T-helper 22 cell (primary cell): ENCODE data around the gene TMEM255B.

Experiments used
- DNase-seq: peaks from one replicate; pipeline ENCODE4 v3.0.0-alpha.2; 2020; ENCODE audit warnings: low read depth

Gene TMEM255B

DNA sequence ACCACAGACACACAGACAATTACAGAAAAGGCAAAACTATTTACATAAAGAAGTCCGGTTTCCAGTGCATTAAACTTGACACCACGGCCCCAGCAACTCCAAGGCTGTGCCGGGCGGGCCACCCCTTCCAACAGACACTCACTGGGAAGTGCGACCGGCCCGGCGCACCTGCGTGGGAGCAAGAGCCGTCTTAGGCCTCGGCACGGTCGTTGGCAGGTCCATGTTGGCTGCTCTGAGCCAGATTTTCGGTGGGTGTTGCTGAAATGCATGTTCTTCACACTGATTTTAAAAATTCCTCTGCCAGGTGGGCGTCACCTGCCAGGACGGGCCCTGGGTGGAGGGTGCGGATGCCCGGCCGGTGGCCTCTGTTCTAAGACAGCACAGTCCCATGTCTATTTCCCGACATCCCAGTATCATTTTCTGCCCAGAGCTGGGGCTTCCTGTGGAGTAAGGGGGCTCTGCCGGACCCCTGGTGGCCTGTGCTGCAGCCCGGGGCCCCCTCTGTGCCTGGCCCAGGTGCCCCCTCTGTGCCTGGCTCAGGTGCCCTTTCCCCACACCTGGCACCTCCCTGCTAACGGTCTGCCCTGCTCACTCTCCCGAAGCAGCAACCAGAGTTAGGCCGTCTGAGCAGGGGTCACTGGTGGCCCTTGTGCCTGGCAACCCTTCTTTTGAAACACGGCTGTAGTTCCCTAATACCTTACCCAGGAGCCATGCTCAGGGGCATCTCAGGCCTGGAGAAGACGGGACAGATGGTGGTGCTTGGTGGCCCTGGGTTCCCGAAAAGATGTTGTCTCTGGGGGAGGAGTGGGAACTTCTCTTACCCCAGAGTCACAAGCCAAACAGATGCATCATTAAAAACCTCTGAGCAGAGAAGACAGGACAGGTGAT, 9.2 kb downstream of the TMEM255B start:
- no peak for DNase-seq

- no peak for DNase-seq
These were observed 10.1 kb downstream of the TMEM255B start for GRCh38 chr13:113769106-113769505.

- DNase-seq: no peak
These were observed 10.9 kb downstream of the TMEM255B start for GRCh38 chr13:113769881-113770280.

GRCh38 chr13:113770441-113770840, 11.4 kb downstream of the TMEM255B start:
- DNase-seq: no peak

- DNase-seq: no peak
These were observed 11.9 kb downstream of the TMEM255B start for GRCh38 chr13:113770937-113771336.

DNA sequence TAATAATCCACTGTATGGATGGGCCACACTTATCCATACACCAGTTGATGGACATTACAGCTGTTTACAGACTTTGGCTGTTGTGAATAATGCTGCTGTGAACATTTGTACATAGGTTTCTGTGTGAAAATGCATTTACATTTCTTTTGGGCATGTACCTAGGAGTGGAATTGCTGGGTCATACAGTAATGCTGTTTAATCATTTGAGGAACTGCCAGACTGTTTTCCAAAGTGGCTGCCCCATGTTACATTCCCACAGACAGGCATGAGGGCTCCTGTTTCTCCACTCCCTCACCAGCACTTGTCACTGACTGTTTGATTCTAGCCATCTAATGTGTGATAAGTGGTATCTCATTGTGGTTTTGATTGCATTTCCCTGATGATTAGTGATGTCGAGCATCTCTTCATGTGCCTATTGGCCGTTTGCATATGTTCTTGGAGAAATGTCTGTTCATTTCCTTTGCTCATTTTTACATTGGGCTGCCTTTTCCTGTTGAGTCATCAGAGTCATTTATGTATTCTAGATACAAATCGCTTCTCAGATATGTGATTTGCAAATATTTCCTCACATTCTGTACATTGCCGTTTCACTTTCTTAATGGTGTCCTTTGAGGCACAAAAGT, 12.8 kb downstream of the TMEM255B start:
- DNase-seq: no peak

GRCh38 chr13:113774177-113775107, 15.4 kb downstream of the TMEM255B start:
- no peak for DNase-seq

DNA sequence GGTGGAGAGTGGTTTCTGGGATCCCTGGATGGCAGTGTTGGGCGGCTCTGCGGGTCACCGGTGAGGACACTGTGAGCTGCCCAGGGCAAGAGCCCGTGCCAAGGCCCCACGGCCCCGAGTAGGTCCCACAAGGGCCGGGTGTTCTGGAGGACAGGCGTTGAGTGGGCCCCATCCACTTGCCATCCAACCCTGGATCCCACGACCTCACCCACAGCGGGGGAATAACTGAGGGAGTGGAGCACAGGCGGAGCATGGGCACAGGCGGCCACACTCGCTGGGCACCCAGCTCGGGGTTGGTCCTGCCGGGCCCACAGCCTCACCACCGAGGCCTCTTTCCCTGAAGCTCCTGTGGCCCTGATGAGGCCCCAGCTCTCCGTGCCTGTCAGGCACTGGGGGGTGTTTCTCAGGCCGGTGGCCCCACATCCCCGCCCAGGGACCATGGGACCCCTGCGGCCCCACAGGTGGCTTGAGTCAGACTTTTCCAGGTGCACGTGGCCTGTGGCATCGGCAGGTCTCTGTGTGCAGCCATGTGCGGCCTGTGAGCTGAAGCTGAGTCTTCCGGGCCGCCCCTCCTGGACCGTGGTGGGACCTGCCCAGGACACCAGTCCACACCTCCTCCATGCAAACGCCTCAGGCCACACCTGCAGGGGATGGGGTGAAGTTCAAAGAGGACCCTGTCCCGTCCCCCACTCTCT, 16.6 kb downstream of the TMEM255B start:
- DNase-seq: no peak

- DNase-seq: no peak
These were observed 17.5 kb downstream of the TMEM255B start for GRCh38 chr13:113776231-113777125.

DNA sequence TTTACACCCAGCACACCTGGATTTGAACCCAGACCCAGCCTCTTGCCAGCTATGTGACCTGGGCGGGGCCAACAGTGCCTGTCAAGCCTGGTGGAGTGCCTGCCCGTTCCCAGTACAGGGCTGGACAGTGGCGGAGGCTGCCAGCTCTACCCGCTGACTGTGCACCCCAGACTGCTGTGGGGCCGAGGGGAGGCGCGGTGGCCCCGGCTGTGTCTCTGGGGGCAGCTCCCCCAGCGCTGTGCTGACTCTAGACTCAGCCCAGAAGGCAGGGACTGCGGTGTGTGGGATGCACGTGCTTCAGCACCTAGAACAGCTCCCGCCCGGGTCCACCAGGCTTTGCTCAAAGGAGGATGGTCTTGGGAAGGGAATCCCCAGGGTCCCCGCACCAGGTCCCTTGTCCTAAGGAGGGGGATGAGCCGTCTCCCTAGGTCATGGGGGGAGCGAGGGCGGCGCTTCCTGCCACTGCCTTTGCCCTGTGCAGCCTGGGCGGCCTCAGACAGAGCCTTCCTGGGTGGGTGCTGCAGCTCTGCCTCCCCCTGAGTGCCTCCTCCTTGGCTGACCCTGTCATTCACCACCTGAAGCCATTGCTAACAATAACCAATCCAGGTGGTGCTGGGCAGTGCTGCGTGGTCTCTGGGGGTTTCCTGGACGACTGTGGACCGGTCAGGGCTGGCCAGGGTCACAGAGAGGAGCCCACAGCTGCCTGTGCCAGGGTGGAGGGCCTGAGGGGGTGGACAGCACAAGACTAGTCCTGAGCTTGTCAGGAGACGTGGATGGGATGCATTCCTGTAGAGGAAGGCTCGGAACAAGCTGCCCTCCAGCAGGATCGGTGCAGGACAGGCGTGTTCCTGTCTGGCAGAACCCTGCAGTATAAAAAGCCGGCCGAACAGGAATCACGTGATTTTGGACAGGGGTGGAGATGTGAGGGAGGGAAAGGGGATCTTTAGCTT, 18.6 kb downstream of the TMEM255B start:
- no peak for DNase-seq

GRCh38 chr13:113781571-113781970, 22.5 kb downstream of the TMEM255B start:
- no peak for DNase-seq

DNA sequence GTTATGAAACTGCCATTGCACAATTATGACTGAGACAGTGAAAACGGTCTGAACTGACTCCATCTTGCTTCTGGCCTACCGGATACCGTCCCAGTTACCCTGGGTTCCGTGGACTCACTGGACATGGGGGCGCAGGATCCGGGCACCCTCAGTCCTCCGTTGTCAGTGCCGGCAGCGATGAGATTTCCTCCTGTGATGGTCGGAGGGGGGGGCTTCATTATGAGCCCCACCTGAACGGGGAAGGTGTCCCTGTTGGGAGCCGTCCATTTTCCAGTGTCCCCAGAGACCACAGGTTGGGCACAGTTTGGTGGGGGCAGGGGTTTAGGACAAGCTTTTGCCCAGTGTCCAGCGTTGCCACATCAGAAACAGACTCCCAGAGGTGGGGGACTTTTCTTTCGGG, 23.4 kb downstream of the TMEM255B start:
- no peak for DNase-seq

GRCh38 chr13:113783200-113783881, 24.3 kb downstream of the TMEM255B start:
- no peak for DNase-seq

- DNase-seq: no peak
These were observed 25.1 kb downstream of the TMEM255B start for GRCh38 chr13:113783966-113784644.

DNA sequence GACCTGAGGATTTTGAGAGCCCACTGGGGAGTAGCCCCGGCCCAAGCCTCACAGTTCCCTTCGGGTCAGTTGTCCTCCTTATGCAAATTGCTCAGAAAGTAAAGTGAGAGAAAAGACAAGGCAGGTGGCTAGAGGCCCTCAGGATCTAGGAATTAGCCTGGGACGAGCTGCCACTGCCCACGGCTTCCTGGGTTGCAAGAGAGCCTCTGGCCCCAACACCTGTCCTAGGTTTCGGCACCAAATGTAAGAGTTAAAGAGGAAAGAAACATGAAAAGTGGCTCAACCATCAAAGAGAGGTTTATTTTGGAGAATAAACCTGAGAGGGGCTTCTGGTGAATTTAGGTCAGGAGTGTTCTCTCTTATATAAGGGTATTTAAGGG, 25.6 kb downstream of the TMEM255B start:
- DNase-seq: no peak

GRCh38 chr13:113785051-113786010, 26.3 kb downstream of the TMEM255B start:
- no peak for DNase-seq

DNA sequence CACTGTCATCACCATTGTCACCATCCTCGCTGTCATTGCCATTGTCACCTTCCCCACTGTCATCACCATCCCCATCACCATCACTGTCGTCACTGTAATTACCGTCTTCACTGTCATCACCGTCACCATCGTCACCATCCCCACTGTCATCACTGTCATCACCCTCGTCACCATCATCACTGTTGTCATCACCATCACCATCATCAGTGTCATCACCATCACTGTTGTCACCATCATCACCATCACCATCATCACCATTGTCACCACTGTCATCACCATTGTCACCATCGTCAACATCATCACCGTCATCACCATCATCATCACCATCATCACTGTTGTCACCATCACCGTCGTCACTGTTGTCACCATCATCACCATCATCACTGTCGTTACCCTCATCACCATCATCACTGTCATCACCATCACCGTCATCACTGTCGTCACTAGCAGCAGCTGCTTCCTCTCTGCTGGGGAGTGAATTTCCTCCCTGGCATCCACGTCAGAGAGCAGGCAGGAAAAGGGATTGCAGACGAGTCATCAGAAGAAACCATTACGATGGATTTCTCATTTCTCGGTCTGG, 27.3 kb downstream of the TMEM255B start:
- no peak for DNase-seq
